Skeletal muscle cell (primary cell): ENCODE results near the gene FBXL13.
A peak's percentile ranks its signal among the peaks of the same experiment; 100 is the strongest.
"Not testable (repeated sequence)": the region's sequence is repeated elsewhere in the genome, so short reads cannot be mapped to it uniquely, and the experiment has no call there.

Experiments used
- DNase-seq: peaks from one replicate; pipeline ENCODE4 v3.0.0-alpha.2; 2010; ENCODE audit warnings: low read depth
- H3K4me3 ChIP-seq: 2 replicates; pipeline ENCODE4 v1.5.1; 2011; ENCODE audit warnings: low read depth, mild to moderate bottlenecking, control low read depth, low read length, moderate library complexity

Gene FBXL13

DNA sequence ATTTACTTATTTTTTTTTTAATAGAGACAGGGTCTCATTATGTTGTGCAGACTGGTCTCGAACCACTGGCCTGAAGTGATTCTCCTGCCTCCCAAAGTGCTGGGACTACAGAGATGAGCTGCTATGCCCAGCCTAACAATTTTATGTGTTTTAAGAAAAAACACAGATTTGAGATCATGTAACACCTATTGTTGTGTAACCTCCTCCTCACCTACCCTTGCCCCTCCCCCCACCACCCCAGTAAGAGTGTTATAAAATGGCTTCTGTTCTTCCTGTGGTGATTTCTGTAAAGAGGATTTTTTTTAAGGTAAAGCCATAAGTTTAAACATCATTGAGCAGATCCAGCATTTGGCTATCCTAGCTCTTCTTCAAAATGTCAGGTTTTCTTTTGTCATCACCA, 7.9 kb upstream of the FBXL13 start:
- DNase-seq: no peak
- no peak overlapping the region for H3K4me3 ChIP-seq

DNA sequence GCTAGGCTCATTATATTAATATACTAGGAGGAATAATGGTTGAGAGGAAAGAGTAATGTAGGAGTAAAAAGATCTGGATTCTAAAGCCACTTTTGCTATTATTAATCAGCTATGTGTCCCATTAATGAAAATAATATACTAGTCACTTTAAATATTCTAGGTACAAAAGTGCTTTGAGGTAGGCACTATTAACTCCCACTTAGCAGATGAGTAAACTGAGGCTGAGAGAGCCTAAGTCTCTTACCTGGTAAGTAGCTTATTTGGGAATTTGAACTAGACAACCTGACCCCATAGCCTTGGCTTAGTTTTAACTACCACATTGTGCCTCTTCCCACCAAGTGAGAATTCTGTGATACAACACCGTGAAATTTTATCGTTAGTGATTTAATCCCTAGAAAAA, 6.3 kb upstream of the FBXL13 start:
- no peak for DNase-seq
- no peak overlapping the region for H3K4me3 ChIP-seq

DNA sequence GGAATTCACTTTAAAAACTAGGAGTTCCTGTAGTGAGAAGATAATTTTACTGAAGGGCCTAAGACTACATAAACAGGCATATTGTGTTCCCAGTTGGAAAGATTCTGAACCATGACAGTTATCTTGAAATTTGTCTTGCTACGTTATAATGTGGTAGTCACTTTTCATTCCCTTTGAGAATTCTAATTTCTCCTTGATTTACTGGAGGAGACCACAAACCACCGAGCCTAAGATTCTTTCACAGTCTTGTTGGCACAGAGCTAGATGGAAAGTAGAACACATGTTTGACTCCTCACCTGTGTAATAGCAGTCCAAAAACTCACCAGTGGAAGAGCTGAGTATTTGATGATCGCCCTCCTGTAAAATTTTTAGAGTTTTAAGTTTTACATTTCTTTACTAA, 5.2 kb upstream of the FBXL13 start:
- DNase-seq: no peak
- no peak overlapping the region for H3K4me3 ChIP-seq

DNA sequence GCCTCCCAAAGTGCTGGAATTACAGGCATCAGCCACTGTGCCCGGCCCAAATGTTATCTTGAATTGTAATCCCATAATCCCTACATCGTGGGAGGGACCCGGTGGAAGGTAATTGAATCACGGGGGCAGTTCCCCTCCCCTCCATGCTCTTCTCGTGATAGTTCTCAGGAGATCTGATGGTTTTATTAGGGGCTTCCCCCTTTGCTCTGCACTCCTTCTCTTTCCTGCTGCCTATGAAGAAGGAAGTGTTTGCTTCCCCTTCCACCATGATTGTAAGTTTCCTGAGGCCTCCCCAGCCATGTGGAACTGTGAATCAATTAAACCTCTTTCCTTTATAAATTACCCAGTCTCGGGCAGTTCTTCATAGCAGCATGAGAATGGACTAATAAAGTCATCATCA, 3.6 kb upstream of the FBXL13 start:
- DNase-seq, H3K4me3 ChIP-seq: not testable (repeated sequence)

DNA sequence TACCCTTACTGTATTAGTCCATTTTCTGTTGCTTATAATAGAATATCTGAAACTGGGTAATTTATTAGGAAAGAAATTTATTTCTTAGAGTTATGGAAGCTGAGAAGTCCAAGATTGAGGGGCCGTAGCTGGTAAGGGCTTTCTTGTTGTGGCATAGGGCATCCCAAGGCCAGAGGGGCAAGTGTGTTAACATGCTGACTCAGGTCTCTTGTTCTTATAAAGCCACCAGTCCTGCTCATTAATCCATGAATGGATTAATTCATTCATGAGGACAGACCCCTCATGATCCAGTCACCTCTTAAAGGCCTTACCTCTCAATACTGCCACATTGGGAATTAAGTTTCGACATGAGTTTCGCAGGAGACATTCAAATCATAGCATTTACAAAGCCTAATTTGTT, 2.7 kb upstream of the FBXL13 start:
- DNase-seq: no peak
- no peak overlapping the region for H3K4me3 ChIP-seq

DNA sequence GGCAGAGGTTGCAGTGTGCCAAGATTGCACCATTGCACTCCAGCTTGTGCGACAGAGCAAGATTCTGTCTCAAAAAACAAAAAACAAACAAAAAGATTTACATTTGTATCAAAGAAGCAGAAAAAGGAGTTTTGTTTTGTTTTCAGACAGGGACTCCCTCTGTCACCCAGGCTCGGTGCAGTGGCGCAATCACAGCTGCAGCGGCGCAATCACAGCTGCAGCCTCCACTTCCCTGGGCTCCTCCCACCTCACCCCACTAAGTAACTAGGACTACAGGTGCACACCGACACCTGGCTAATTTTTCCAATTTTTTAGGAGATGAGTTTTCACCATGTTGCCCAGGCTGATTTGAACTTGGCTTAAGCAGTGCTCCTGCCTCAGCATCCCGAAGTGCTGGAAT, 2.2 kb upstream of the FBXL13 start:
- H3K4me3 ChIP-seq: no peak overlapping the region
- DNase-seq: no peak

DNA sequence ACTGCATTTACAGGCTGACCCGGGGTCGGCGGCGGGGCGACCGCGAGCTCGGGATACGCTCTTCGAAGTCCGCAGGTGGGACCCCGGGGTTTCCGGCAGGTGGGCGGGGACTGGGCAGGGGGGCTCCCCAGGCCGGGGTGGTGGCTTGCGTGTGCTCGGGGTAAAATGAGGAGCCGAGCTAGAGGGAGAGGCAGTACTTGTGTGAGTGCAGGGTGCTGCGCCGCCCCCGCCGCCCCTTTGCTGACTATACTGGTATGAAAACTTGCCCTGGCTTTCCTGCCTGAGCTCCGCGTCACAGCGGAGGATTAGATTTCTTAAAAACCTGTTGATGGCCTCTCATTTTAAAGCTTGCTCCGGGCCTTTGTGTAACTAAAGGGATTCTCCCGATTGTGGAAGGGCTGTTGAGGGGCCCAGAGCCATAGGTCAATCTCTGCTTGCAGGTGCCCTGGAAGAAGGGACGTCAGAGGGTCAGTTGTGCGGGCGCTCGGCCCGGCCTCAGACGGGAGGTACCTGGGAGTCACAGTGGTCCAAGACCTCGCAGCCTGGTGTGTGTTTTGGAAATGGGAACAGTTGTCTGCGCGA, 832 bp upstream of the FBXL13 start:
- peak overlapping the region; percentile 70 for H3K4me3 ChIP-seq
- DNase-seq: no peak

DNA sequence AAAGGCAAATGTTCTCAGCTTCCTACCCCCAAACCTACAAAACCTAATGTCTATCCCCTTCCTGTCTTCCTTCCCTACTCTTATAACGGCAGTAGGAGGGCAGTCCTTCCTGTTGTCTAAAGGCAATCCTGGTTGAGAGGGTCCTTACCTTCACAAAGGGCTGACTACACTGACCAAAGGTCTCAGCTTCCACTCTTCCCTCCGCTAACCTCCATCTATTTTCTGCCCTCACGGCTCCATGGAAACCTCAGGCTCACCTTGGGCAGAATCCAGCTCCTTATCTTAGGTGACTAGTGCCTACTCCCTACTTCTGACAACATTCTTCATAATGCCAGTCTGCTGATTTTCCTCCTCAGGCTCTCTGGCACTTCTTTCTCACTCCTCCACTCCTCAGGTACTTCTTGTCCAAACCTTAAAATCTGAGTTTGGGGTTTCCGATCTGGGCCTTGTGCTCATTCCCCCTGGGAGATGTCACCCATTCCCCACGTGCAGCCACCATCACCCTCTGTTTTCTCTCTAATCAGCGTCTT, 542 bp downstream of the FBXL13 start:
- peak overlapping the region; percentile 70 for H3K4me3 ChIP-seq
- DNase-seq: no peak

DNA sequence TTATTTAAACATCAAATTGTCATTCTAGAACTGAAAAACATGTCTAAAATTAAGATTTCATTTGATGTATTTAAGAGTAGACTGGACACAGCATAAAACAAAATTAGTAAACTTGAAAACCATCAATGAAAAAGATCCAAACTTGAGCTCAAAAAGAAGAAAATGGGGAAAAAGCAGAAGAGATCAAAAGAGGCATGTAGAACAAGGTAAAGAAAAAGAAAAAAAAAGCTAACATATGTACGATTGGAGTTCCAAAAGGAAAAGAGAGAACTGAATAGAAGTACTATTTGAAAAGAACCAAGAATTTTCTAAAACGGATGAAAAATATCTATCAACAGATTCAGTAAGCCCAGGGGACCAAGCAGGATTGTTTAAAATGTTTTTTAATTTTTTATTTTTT, 3.6 kb downstream of the FBXL13 start:
- no peak overlapping the region for H3K4me3 ChIP-seq
- no peak for DNase-seq

DNA sequence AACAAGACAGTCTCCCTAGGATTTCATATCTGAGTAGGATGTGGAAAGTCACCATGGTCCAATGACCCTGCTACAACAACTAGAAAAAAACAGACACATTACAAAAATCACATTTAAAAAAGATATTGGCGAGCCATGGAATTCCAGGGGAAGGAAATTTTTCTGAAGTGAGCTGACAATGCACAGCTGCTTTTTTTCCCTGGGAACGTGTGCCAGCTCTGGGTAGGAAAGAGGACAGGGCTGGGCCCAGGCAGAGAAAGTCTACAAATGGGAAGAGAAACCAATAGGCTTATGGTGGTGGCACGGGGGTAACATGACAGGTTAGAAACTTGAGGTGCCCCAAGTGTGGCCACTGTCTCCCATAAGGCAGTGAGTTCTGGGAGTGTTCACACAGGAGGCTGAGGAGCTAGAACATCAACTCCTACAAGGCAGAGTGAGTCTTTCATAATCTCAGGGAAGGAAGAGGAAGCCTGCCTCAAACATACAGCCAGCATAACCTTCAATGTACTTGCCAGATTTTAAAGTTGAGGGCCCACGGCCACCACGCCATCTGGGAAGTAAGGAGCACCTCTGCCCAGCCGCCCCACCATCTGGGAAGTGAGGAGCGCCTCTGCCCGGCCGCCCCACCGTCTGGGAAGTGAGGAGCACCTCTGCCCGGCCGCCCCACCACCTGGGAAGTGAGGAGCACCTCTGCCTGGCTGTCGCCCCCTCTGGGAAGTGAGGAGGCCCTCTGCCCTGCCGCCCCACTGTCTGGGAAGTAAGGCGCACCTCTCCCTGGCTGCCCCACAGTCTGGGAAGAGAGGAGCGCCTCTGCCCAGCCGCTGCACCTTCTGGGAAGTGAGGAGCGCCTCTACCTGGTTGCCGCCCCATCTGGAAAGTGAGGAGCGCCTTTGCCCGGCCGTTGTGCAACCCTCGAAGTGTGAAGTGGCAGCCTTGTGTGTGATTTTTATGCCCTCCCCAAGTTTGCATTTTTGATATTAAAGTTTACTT, 5.9 kb downstream of the FBXL13 start:
- DNase-seq: no peak
- H3K4me3 ChIP-seq: no peak overlapping the region

DNA sequence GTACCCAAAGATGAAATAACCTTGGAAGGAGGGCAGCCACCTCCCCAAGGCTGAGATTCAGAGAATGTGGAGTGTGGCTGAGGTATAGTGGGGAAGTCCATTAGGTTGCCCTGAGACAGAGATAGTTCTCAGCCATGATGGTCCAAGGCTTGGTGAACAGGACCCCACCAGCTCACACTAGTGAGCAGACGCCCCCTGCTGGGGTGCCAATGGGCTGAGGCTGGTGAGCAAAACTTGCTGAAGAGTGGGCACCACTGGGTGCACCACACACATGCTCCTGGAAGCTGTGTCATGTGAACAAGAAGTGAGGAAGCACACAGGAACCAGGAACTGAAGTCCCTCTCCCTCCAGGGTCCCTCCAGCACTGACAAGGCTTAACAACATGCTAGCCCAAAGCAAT, 8.9 kb downstream of the FBXL13 start:
- H3K4me3 ChIP-seq: no peak overlapping the region
- no peak for DNase-seq

DNA sequence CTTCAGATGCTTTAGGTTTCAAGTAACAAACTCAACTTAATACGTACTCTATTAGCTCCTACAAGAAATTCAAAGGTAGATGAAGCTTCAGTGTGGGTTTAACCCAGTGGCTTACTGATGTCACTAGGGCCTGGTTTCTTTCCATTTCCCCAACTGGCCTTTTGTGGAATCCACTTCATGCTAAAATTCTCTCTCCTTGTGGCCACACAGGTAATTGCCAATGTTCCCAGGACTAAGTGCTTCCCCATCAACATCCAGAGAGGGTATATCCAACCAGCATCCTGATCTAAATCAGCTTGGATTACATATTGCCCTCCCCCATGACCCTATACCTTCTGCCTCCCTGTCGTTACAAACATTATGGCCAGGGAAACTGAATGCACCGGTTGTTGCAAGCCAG, 10.7 kb downstream of the FBXL13 start:
- DNase-seq: no peak
- no peak overlapping the region for H3K4me3 ChIP-seq

DNA sequence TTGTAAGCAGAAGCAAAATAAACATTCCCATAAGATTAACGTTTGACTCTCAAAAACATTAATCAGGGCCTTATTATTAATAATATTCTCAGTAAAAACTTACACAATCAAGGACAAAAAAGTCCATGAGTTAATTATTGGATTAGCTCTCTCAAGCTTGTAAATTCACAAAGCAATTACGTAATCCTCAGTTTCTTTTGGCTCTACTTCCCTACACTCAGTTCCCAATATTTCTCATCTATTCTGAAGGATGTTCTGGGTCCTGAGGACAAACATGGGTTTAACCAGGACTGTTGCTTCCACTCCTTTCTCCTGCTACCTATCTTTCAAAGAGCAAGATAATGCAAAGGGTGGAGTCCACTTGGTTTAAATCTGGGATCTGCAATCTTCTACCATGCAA, 15.1 kb downstream of the FBXL13 start:
- no peak for DNase-seq
- H3K4me3 ChIP-seq: no peak overlapping the region

DNA sequence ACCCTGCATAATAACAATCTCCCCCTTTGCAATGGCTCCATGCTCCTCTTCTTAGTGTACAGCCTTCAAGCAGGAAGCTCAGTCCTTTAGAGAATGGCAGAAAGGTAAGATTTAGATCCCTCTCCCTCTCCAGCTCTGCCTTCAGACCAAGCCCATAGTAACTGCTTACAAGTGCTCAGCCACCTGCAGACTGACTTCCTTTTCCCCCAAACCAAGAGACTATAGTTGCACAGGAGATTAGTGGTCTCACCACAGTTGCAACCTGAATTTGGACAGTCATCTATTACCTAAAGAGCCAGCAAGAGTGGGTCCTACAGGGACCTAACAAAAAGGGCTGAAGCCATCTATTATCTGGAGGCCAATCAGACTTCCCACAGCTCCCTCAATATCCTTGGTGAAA, 16.5 kb downstream of the FBXL13 start:
- H3K4me3 ChIP-seq: no peak overlapping the region
- DNase-seq: no peak

DNA sequence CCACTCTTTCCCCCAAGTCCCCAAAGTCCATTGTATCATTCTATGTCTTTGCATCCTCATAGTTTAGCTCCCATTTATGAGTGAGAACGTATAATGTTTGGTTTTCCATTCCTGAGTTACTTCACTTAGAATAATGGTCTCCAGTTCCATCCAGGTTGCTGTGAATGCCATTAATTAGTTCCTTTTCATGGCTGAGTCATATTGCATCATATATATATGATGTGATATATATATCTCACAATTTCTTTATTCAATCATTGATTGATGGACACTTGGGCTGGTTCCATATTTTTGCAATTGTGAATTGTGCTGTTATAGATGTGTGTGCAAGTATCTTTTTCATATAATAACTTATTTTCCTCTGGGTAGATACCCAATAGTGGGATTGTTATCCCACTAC, 18.6 kb downstream of the FBXL13 start:
- not testable (repeated sequence) for DNase-seq, H3K4me3 ChIP-seq

DNA sequence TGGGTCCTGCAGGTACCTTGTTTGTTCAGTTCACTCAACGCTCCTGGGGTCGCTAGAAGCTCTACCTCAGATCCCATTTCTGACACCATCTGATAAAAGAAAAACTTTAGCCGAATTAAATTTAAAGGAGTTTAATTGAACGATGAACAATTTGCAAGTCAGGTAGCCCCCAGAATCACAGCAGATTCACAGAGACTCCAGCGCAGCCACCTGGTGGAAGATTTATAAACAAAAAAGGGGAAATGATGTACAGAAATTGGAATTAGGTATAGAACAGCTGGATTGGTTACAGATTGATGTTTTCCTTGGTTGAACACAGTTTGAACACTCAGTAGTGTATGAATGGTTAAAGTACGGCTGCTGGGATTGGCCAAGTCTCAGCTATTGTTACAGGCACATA, 23.1 kb downstream of the FBXL13 start:
- no peak for DNase-seq
- no peak overlapping the region for H3K4me3 ChIP-seq

DNA sequence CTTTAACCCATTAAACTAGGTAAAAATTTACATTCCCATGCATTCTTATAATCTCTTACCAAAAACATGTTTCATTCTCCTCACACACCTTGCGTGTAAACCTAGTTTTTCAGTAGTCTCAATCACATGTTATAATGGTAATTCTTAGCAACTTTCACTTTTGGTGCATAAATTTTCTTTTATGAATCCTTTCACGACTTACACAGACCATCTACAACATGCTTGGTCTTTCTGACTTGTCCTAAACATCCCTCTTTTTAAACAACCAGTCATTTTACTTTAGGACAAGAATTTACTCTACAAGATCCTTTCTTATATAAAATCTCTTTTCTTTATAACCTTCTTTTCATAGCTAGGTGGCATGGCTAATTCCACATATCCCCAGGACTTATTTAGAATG, 25.8 kb downstream of the FBXL13 start:
- no peak overlapping the region for H3K4me3 ChIP-seq
- DNase-seq: no peak

DNA sequence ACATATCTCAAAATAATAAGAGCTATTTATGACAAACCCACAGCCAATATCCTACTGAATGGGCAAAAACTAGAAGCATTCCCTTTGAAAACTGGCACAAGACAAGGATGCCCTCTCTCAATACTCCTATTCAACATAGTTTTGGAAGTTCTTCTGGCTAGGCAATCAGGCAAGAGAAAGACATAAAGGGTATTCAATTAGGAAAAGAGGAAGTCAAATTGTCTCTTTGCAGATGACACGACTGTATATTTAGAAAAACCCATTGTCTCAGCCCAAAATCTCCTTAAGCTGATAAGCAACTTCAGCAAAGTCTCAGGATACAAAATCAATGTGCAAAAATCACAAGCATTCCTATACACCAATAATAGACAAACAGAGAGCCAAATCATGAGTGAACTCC, 32.8 kb downstream of the FBXL13 start:
- DNase-seq, H3K4me3 ChIP-seq: not testable (repeated sequence)

DNA sequence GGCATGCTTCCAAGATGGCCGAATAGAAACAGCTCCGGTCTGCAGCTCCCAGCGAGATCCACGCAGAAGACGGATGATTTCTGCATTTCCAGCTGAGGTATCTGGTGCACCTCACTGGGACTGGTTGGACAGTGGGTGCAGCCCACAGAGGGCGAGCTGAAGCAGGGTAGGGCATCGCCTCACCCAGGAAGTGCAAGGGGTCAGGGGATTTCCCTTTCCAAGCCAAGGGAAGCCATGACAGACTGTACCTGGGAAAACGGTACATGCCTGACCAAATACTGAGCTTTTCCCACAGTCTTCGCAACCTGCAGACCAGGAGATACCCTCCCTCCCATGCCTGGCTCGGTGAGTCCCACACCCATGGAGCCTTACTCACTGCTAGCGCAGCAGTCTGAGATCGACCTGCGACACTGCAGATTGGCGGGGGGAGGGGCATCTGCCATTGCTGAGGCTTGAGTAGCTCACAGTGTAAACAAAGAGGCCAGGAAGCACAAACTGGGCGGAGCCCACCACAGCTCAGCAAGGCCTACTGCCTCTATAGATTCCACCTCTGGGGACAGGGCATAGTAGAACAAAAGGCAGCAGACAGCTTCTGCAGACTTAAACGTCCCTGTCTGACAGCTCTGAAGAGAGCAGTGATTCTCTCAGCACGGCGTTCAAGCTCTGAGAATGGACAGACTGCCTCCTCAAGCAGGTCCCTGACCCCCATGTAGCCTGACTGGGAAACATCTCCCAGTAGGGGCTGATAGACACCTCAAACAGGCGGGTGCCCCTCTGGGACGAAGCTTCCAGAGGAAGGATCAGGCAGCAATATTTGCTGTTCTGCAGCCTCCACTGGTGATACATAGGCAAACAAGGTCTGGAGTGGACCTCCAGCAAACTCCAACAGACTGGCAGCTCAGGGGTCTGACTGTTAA, 36.5 kb downstream of the FBXL13 start:
- H3K4me3 ChIP-seq, DNase-seq: not testable (repeated sequence)

DNA sequence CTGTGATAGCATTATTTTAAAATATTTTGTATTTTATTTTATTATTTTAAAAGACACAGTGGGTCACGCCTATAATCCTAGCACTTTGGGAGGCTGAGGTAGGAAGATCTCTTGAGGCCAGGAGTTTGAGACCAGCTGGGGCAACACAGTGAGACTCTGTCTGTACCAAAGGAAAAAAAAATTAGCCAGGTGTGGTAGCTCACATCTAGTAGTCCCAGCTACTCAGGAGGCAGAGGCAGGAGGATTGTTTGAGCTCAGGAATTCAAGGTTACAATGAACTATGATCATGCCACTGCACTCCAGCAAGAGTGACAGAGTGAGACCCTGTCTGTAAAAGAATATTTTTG, 37.1 kb downstream of the FBXL13 start:
- H3K4me3 ChIP-seq: no peak overlapping the region
- no peak for DNase-seq
